IPS-NIHi11 (cell line): ENCODE measurements around the gene MAGEA3.
A peak's percentile ranks its signal among the peaks of the same experiment; 100 is the strongest.
"Not testable (repeated sequence)": the region's sequence is repeated elsewhere in the genome, so short reads cannot be mapped to it uniquely, and the experiment has no call there.

Experiments used
- DNase-seq: peaks from one replicate; pipeline ENCODE4 v3.0.0; 2012; ENCODE audit warnings: mixed read lengths, low spot score

The MAGEA3 gene

GRCh38 chrX:152697952-152698931, at the start of gene MAGEA3:
MAGEA3 (plus strand) TSS chrX:152698794; CDS start chrX:152700833, 2,039 bp downstream.
- DNase-seq, result not testable (repeated sequence)

- no peak for DNase-seq
Measured at GRCh38 chrX:152652060-152652459, 46.5 kb upstream of the MAGEA3 start.

GRCh38 chrX:152652467-152652866, 46.1 kb upstream of the MAGEA3 start:
- DNase-seq, result no peak

GRCh38 chrX:152656087-152656486, 42.5 kb upstream of the MAGEA3 start:
- DNase-seq, result no peak

- DNase-seq, result no peak
Measured at GRCh38 chrX:152656890-152657289, 41.7 kb upstream of the MAGEA3 start.

- DNase-seq, result peak; percentile 60
Measured at GRCh38 chrX:152658302-152658701, 40.3 kb upstream of the MAGEA3 start.

GRCh38 chrX:152663086-152663485, 35.5 kb upstream of the MAGEA3 start:
- DNase-seq, result no peak

- DNase-seq, result no peak
Measured at GRCh38 chrX:152674135-152674534, 24.5 kb upstream of the MAGEA3 start.

GRCh38 chrX:152674652-152675051, 23.9 kb upstream of the MAGEA3 start:
- DNase-seq, result not testable (repeated sequence)

GRCh38 chrX:152681012-152681411, 17.6 kb upstream of the MAGEA3 start:
- not testable (repeated sequence) for DNase-seq

- DNase-seq, result not testable (repeated sequence)
Measured at GRCh38 chrX:152700390-152700789, 1.8 kb downstream of the MAGEA3 start.

GRCh38 chrX:152706500-152706899, 7.9 kb downstream of the MAGEA3 start:
- not testable (repeated sequence) for DNase-seq

GRCh38 chrX:152709173-152709572, 10.6 kb downstream of the MAGEA3 start, which contains the start of gene CSAG2:
CSAG2 (minus strand) TSS chrX:152709273; CDS start chrX:152709112, 161 bp downstream.
- DNase-seq, result not testable (repeated sequence)

- not testable (repeated sequence) for DNase-seq
Measured at GRCh38 chrX:152713195-152713594, 14.6 kb downstream of the MAGEA3 start.

GRCh38 chrX:152713815-152714787, 15.5 kb downstream of the MAGEA3 start, which contains the start of gene MAGEA2B:
MAGEA2B (plus strand) TSS chrX:152714628; CDS start chrX:152717107, 2,479 bp downstream.
- not testable (repeated sequence) for DNase-seq

GRCh38 chrX:152725409-152725808, 26.8 kb downstream of the MAGEA3 start:
- no peak for DNase-seq

- peak; percentile 17 for DNase-seq
Measured at GRCh38 chrX:152733261-152733975, 34.8 kb downstream of the MAGEA3 start, which contains the start of the genes CSAG1 and MAGEA12. CSAG1 (minus strand) TSS chrX:152733721; CDS start chrX:152732460, 1,261 bp downstream. MAGEA12 (plus strand) TSS chrX:152733757; CDS start chrX:152736162, 2,405 bp downstream.

GRCh38 chrX:152734143-152734858, 35.7 kb downstream of the MAGEA3 start:
- not testable (repeated sequence) for DNase-seq

GRCh38 chrX:152735101-152735500, 36.5 kb downstream of the MAGEA3 start:
- DNase-seq, result no peak

- DNase-seq, result no peak
Measured at GRCh38 chrX:152735860-152736511, 37.4 kb downstream of the MAGEA3 start.
